Uterus (tissue), 2 donors: ENCODE measurements around the gene KRT6A.

Experiments
- CTCF ChIP-seq, 4 experiments: fragments of 200-600 bp in 2 of 4; fragments of 450-650 bp in 2 of 4; sonication (generic) in 2 of 4; IDR thresholded peaks; one replicate each; pipeline ENCODE4 v1.5.1; 2016 to 2019; ENCODE audit warnings: antibody characterized with exemption in 4 of 4, mild to moderate bottlenecking in 2 of 4, moderate library complexity in 1 of 4
- POLR2A ChIP-seq, 2 donors: fragments of 450-650 bp; IDR thresholded peaks; one replicate each; pipeline ENCODE4 v1.6.1; 2016; ENCODE audit warnings: antibody characterized with exemption in 2 of 2, mild to moderate bottlenecking in 1 of 2, moderate library complexity in 1 of 2

- no peak for TF ChIP-seq POLR2A (IDR thresholded peaks at IDR 0.05)
- no peak for TF ChIP-seq CTCF (IDR thresholded peaks at IDR 0.05)
Measured at GRCh38 chr12:52535574-52535973, 42.5 kb upstream of the KRT6A start.
